Natural killer cell (primary cell): Measurements from ENCODE around the gene PCDH1. TPM values are rescaled to one million over a fixed set of nuclear protein-coding genes. Genes with fewer than 3 reads are reported as not detected.

Source experiments
- ATAC-seq, 3 donors: fragments of 150-1000 bp in 2 of 3; fragments of 200-7000 bp in 1 of 3; cut with Tn5 transposase; 1 replicate in 1 of 3; 2 replicates in 2 of 3; pipeline ENCODE4 v1.10.0; 2021; ENCODE audit warnings: mild to moderate bottlenecking in 2 of 3, moderate library complexity in 2 of 3
- DNase-seq, 2 donors: peaks; one replicate each; pipeline versions ENCODE4 v3.0.0 to v3.0.0-alpha.2; 2013 to 2021; ENCODE audit warnings: mixed read lengths in 1 of 2
- H3K27ac ChIP-seq: one replicate; pipeline ENCODE4 v1.5.1; 2013; ENCODE audit warnings: mild to moderate bottlenecking, low read length
- H3K27me3 ChIP-seq: one replicate; pipeline ENCODE4 v1.6.1; 2013; ENCODE audit warnings: low read length; ENCODE audit not compliant: control insufficient read depth, insufficient read depth
- H3K36me3 ChIP-seq: one replicate; pipeline ENCODE4 v1.6.1; 2013; ENCODE audit warnings: low read length; ENCODE audit not compliant: control insufficient read depth, insufficient read depth
- H3K4me1 ChIP-seq: one replicate; pipeline ENCODE4 v1.6.1; 2013; ENCODE audit warnings: low read length; ENCODE audit not compliant: control insufficient read depth, insufficient read depth
- H3K4me3 ChIP-seq: one replicate; pipeline ENCODE4 v1.5.1; 2013; ENCODE audit warnings: low read length
- H3K9me3 ChIP-seq: one replicate; pipeline ENCODE4 v1.6.1; 2013; ENCODE audit warnings: low read length; ENCODE audit not compliant: control insufficient read depth, insufficient read depth
- H3K27ac Mint-ChIP-seq, 2 donors: one replicate each; pipeline ENCODE4 v1.8.0; 2022; ENCODE audit warnings: mild to moderate bottlenecking in 2 of 2, mixed read lengths in 2 of 2, moderate library complexity in 1 of 2
- H3K27me3 Mint-ChIP-seq, 2 donors: one replicate each; pipeline ENCODE4 v1.8.0; 2022; ENCODE audit warnings: low read depth in 2 of 2, mixed read lengths in 2 of 2
- H3K36me3 Mint-ChIP-seq: one replicate; pipeline ENCODE4 v1.8.0; 2022; ENCODE audit warnings: mixed read lengths
- H3K4me1 Mint-ChIP-seq, 2 donors: one replicate each; pipeline ENCODE4 v1.8.0; 2022; ENCODE audit warnings: mixed read lengths in 2 of 2
- H3K4me3 Mint-ChIP-seq: one replicate; pipeline ENCODE4 v1.8.0; 2022; ENCODE audit warnings: mild to moderate bottlenecking, moderate library complexity, mixed read lengths
- H3K9me3 Mint-ChIP-seq, 2 donors: one replicate each; pipeline ENCODE4 v1.8.0; 2022; ENCODE audit warnings: mixed read lengths in 2 of 2
- WGBS: methylation state at CpG from one replicate; pipeline ENCODE4 v1.1.7; 2013; ENCODE audit warnings: missing lambda C conversion rate; ENCODE audit not compliant: insufficient coverage; 5-methylcytosine and 5-hydroxymethylcytosine counted together
- intact Hi-C: fragments of 100-400 bp; cut with micrococcal nuclease; formaldehyde crosslinking; loops from one replicate; pipeline ENCODE4 v1.14.2; 2022
- total RNA-seq, 4 donors: library from RNA; stranded (reverse); fragments of 120-200 nt in 1 of 4; gene quantifications; one replicate each; pipeline versions ENCODE4 v1.2.3 to v1.2.4, GENCODE V29; 2013 to 2022
- TF ChIP-seq, protein P1 (sequence below): fragments of 200-600 bp; IDR thresholded peaks from one replicate; pipeline ENCODE4 v1.8.0; 2022; ENCODE audit warnings: antibody characterized with exemption

Gene PCDH1
- total RNA-seq, 3 donors from 2014 or later (not counting 1 experiment from before 2014, with no cell fraction given) = 19.2 to 39.2 (median 32.1) TPM

DNA sequence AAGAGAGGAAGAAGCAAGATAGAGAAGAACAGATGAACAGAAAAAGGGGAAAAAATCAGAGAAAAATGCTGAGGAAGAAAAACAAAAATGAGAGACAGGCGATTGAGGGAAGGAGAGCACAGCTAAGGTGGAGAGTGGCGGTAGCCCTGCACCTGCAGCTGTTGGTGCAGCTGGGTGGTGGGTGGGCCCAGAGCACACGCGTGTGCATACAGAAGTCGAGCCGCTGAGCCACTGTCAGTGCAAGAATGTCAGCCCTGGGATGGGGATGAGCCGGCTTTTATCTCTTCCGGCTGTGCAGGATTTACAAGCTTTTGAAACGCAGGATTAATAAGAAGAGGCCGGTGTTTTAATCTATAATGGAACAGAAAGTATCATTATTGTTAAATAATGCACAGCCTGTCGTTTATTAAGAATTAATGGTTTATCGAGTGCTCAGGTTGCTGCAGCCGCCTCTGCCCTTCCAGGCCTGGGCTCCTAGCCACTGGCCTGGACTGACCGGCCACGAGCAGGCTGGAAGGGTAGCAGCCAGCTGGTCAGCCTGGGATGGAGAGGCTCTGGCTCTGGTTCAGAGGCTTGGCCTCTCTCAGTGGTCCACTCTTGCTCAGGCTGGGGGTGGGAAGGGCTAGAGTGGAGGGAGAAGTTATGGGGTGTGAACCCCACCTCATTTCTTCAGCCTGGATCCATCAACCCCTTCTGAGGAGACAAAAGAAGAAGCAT, 68.7 kb downstream of the PCDH1 start:
- Histone ChIP-seq H3K9me3 (no peaks in the 10 kb centered on the region), H3K27me3 (peaks cover 11% of the 10 kb centered on the region), H3K4me1 (no peaks in the 10 kb centered on the region), H3K4me3 (no peak overlapping the region), H3K27ac (no peak overlapping the region), H3K36me3 (no peaks in the 10 kb centered on the region)
- Mint-ChIP-seq H3K4me3 (no peak overlapping the region), H3K9me3 (no peaks in the 10 kb centered on the region), H3K27me3 (peaks cover 42 to 50% of the 10 kb centered on the region in 2 donors), H3K27ac (no peak overlapping the region), H3K36me3 (no peaks in the 10 kb centered on the region), H3K4me1 (peaks cover 0 to 6% of the 10 kb centered on the region in 2 donors)
- intact Hi-C loops = loop anchor here (5.0 kb wide), 1 partner anchor 68 kb away; the partner anchor contains the start of gene PCDH1
- no peak for DNase-seq
- TF ChIP-seq, protein P1, sequence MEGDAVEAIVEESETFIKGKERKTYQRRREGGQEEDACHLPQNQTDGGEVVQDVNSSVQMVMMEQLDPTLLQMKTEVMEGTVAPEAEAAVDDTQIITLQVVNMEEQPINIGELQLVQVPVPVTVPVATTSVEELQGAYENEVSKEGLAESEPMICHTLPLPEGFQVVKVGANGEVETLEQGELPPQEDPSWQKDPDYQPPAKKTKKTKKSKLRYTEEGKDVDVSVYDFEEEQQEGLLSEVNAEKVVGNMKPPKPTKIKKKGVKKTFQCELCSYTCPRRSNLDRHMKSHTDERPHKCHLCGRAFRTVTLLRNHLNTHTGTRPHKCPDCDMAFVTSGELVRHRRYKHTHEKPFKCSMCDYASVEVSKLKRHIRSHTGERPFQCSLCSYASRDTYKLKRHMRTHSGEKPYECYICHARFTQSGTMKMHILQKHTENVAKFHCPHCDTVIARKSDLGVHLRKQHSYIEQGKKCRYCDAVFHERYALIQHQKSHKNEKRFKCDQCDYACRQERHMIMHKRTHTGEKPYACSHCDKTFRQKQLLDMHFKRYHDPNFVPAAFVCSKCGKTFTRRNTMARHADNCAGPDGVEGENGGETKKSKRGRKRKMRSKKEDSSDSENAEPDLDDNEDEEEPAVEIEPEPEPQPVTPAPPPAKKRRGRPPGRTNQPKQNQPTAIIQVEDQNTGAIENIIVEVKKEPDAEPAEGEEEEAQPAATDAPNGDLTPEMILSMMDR = no peak
- WGBS = 86% methylated on average over 15 of the region's 15 CpGs
- ATAC-seq = no peak

DNA sequence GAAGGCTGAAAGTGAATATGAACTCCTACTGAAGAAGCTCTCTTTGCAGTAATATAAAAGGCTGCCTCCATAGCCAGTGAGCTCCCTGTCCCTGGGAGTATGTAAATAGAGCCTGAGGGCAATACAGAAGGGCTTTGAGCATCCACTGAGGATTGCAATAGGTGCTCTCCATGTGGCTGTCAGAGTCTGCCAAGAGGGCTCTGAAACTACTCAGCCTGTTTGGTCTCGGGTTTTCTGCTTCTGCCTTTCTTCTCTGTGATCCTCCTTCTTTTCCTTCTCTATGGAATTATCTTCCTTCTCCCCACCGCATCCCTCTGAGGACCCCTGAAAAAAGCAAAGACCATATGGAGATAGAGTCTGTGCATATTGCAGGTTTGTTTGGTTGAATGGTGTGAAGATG, 69.4 kb downstream of the PCDH1 start:
- Histone ChIP-seq H3K4me1 (no peaks in the 10 kb centered on the region), H3K4me3 (no peak overlapping the region), H3K36me3 (no peaks in the 10 kb centered on the region), H3K27me3 (peaks cover 11% of the 10 kb centered on the region), H3K27ac (no peak overlapping the region), H3K9me3 (no peaks in the 10 kb centered on the region)
- H3K36me3 Mint-ChIP-seq = no peaks in the 10 kb centered on the region
- H3K9me3 Mint-ChIP-seq = no peaks in the 10 kb centered on the region
- H3K27ac Mint-ChIP-seq = no peak overlapping the region
- 87% methylated on average over 2 of the region's 2 CpGs for WGBS
- ATAC-seq (no peak), DNase-seq (no peak)
- peaks cover 47 to 57% of the 10 kb centered on the region in 2 donors for H3K27me3 Mint-ChIP-seq
- no peak overlapping the region for H3K4me3 Mint-ChIP-seq
- TF ChIP-seq, protein P1 = no peak
- intact Hi-C loops = no loop called here
- peaks cover 0 to 6% of the 10 kb centered on the region in 2 donors for H3K4me1 Mint-ChIP-seq

DNA sequence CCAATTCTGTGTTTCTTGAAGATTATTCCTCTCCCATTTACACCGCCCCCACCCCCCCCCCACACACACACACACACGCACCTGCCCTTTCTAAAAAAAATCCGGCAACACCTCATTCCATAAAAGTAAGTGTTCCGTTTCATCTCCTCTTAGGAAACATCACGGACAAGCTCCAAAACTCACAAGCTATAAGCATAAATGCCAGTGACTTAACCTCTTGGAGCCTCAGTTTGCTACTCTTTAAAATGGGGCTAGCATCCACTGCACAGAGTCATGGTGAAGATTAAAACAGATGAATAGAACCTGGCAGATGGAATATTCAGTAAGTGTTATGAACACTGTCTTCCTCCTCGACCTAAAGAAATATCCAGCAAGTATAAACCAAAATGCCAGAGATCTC, 70.5 kb downstream of the PCDH1 start:
- Histone ChIP-seq H3K27me3 (peaks cover 11% of the 10 kb centered on the region), H3K4me1 (no peaks in the 10 kb centered on the region), H3K36me3 (no peaks in the 10 kb centered on the region), H3K9me3 (no peaks in the 10 kb centered on the region), H3K27ac (no peak overlapping the region), H3K4me3 (no peak overlapping the region)
- no peak overlapping the region for H3K4me3 Mint-ChIP-seq
- TF ChIP-seq, protein P1 = no peak
- H3K27ac Mint-ChIP-seq = no peak overlapping the region
- H3K36me3 Mint-ChIP-seq = no peaks in the 10 kb centered on the region
- H3K27me3 Mint-ChIP-seq = peaks cover 52 to 59% of the 10 kb centered on the region in 2 donors
- ATAC-seq (no peak), DNase-seq (no peak)
- intact Hi-C loops = no loop called here
- peaks cover 0 to 6% of the 10 kb centered on the region in 2 donors for H3K4me1 Mint-ChIP-seq
- WGBS = 66% methylated on average over 5 of the region's 6 CpGs
- H3K9me3 Mint-ChIP-seq = no peaks in the 10 kb centered on the region

DNA sequence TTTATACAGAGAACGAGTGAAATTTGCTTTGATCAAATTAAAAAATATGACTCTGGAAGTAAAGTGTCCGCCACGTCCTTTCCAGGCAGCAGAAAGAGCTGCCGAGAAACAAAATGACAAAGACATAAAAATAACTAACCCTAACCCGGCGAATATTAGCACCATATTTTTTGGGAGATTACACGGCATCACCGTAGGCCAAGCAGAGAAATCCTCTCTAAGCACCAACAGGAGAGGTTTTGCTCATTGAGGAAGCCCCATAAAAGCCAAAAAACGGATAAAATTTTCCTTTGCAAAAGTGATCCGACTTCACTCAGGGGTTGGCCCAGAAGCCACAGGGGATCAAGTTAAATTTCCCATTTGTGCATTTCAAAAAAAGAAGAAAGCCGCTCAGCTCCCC, 70.9 kb downstream of the PCDH1 start:
- Histone ChIP-seq H3K36me3 (no peaks in the 10 kb centered on the region), H3K9me3 (no peaks in the 10 kb centered on the region), H3K27me3 (peaks cover 11% of the 10 kb centered on the region), H3K27ac (no peak overlapping the region), H3K4me3 (no peak overlapping the region), H3K4me1 (no peaks in the 10 kb centered on the region)
- 82% methylated on average over 10 of the region's 11 CpGs for WGBS
- intact Hi-C loops = no loop called here
- no peaks in the 10 kb centered on the region for H3K36me3 Mint-ChIP-seq
- no peak overlapping the region for H3K4me3 Mint-ChIP-seq
- TF ChIP-seq, protein P1 = no peak
- DNase-seq = no peak
- peaks cover 52 to 59% of the 10 kb centered on the region in 2 donors for H3K27me3 Mint-ChIP-seq
- H3K4me1 Mint-ChIP-seq = peaks cover 0 to 6% of the 10 kb centered on the region in 2 donors
- no peak for ATAC-seq
- H3K9me3 Mint-ChIP-seq = no peaks in the 10 kb centered on the region
- H3K27ac Mint-ChIP-seq = no peak overlapping the region
